Measurements from ENCODE around the gene IFT27. TPM values are rescaled to one million over a fixed set of nuclear protein-coding genes. Genes with fewer than 3 reads are reported as not detected.

IFT27 gene
- polyA plus RNA-seq, 1 donor from 2014 or later, result 111 TPM

GRCh38 chr22:36819112-36819511 is 43.2 kb upstream of the IFT27 start:
- Histone ChIP-seq H3K36me3 (ENCODE audit: insufficient read depth, low read length) (no peaks in the 10 kb centered on the region), H3F3A (ENCODE audit: insufficient read depth, low read length, poor library complexity, severe bottlenecking) (no peaks in the 10 kb centered on the region), H3K27me3 (ENCODE audit: insufficient read depth, low read depth, low read length) (peaks cover 43% of the 10 kb centered on the region), H3K9me2 (ENCODE audit: insufficient read depth, low read length) (no peaks in the 10 kb centered on the region), H3K4me2 (ENCODE audit: low read length) (no peak overlapping the region), H2AFZ (ENCODE audit: low read depth, low read length) (no peak overlapping the region), H3K4me3 (ENCODE audit: low read length) (no peak overlapping the region), H4K20me1 (ENCODE audit: insufficient read depth) (no peaks in the 10 kb centered on the region), H3K27ac (ENCODE audit: low read length) (no peak overlapping the region), H3K79me2 (replicated peaks; ENCODE audit: insufficient read depth, low read length) (no peaks in the 10 kb centered on the region), H3K9ac (ENCODE audit: low read length) (no peak overlapping the region), H3K9me3 (ENCODE audit: low read length) (no peaks in the 10 kb centered on the region)
- no peak for TF ChIP-seq EP300 (conservative IDR thresholded peaks at IDR 0.05; ENCODE audit: poor library complexity, severe bottlenecking)
- TF ChIP-seq CTCF (IDR thresholded peaks at IDR 0.05; ENCODE audit: poor library complexity, severe bottlenecking), result no peak
- no peak for TF ChIP-seq EZH2 (IDR thresholded peaks at IDR 0.05; ENCODE audit: borderline replicate concordance, insufficient read depth, low read length, poor library complexity, severe bottlenecking)
- no peak for TF ChIP-seq SMC3 (conservative IDR thresholded peaks at IDR 0.05; ENCODE audit: poor library complexity)
- no peak for TF ChIP-seq REST (IDR thresholded peaks at IDR 0.05; ENCODE audit: borderline replicate concordance)
- no peak for TF ChIP-seq POLR2AphosphoS5 (IDR thresholded peaks at IDR 0.05)
- TF ChIP-seq MXI1 (conservative IDR thresholded peaks at IDR 0.05; ENCODE audit: poor library complexity, severe bottlenecking), result no peak
- no peak for TF ChIP-seq RAD21 (conservative IDR thresholded peaks at IDR 0.05)
- TF ChIP-seq TAF1 (IDR thresholded peaks at IDR 0.05; ENCODE audit: low read depth), result no peak

- no peak for TF ChIP-seq EZH2 (IDR thresholded peaks at IDR 0.05; ENCODE audit: borderline replicate concordance, insufficient read depth, low read length, poor library complexity, severe bottlenecking)
- TF ChIP-seq TAF1 (IDR thresholded peaks at IDR 0.05; ENCODE audit: low read depth), result no peak
- TF ChIP-seq REST (IDR thresholded peaks at IDR 0.05; ENCODE audit: borderline replicate concordance), result no peak
- TF ChIP-seq SMC3 (conservative IDR thresholded peaks at IDR 0.05; ENCODE audit: poor library complexity), result no peak
- no peak for TF ChIP-seq POLR2AphosphoS5 (IDR thresholded peaks at IDR 0.05)
- no peak for TF ChIP-seq CTCF (IDR thresholded peaks at IDR 0.05; ENCODE audit: poor library complexity, severe bottlenecking)
- TF ChIP-seq RAD21 (conservative IDR thresholded peaks at IDR 0.05), result no peak
- TF ChIP-seq EP300 (conservative IDR thresholded peaks at IDR 0.05; ENCODE audit: poor library complexity, severe bottlenecking), result no peak
- no peak for TF ChIP-seq MXI1 (conservative IDR thresholded peaks at IDR 0.05; ENCODE audit: poor library complexity, severe bottlenecking)
- H3K27me3 ChIP-seq (ENCODE audit: insufficient read depth, low read depth, low read length), result peaks cover 43% of the 10 kb centered on the region
- no peak overlapping the region for H3K27ac ChIP-seq (ENCODE audit: low read length)
- H3K9me2 ChIP-seq (ENCODE audit: insufficient read depth, low read length), result no peaks in the 10 kb centered on the region
- no peak overlapping the region for H3K4me3 ChIP-seq (ENCODE audit: low read length)
- no peak overlapping the region for H3K9ac ChIP-seq (ENCODE audit: low read length)
- H2AFZ ChIP-seq (ENCODE audit: low read depth, low read length), result no peak overlapping the region
- no peaks in the 10 kb centered on the region for H4K20me1 ChIP-seq (ENCODE audit: insufficient read depth)
- H3K9me3 ChIP-seq (ENCODE audit: low read length), result no peaks in the 10 kb centered on the region
- H3K79me2 ChIP-seq (replicated peaks; ENCODE audit: insufficient read depth, low read length), result no peaks in the 10 kb centered on the region
- H3F3A ChIP-seq (ENCODE audit: insufficient read depth, low read length, poor library complexity, severe bottlenecking), result no peaks in the 10 kb centered on the region
- no peak overlapping the region for H3K4me2 ChIP-seq (ENCODE audit: low read length)
- no peaks in the 10 kb centered on the region for H3K36me3 ChIP-seq (ENCODE audit: insufficient read depth, low read length)
Observed at GRCh38 chr22:36818010-36818642, 42.2 kb upstream of the IFT27 start.
